K562 (cell line): ENCODE results near the gene NOL8. TPM values are rescaled to one million over a fixed set of nuclear protein-coding genes. Genes with fewer than 3 reads are reported as not detected.

ENCODE experiments used
- CEBPG ChIP-seq, 3 experiments: fragments of 200-800 bp in 1 of 3; sonication (Bioruptor generic) in 1 of 3; sonication (generic) in 1 of 3; formaldehyde crosslinking in 1 of 3; IDR thresholded peaks in 2 of 3; conservative IDR thresholded peaks in 1 of 3; 2 replicates each; pipeline versions ENCODE4 v1.6.1 to v1.8.0; 2016 to 2022; ENCODE audit warnings: missing compliant biosample characterization in 2 of 3, missing genetic modification characterization in 2 of 3, mild to moderate bottlenecking in 1 of 3, missing genetic modification reagents in 1 of 3
- FOXM1 ChIP-seq, 2 experiments: fragments of 450-650 bp in 1 of 2; sonication (generic) in 1 of 2; formaldehyde crosslinking in 1 of 2; IDR thresholded peaks; 2 replicates each; pipeline versions ENCODE4 v1.6.1 to v1.9.0; 2017 to 2022; ENCODE audit warnings: low read depth in 2 of 2, mild to moderate bottlenecking in 2 of 2, missing genetic modification reagents in 1 of 2, moderate library complexity in 1 of 2
- HCFC1 ChIP-seq: IDR thresholded peaks from 2 replicates; pipeline ENCODE4 v1.6.1; 2012; ENCODE audit warnings: low read depth, low read length, improper control_type of control experiment
- HLTF ChIP-seq: fragments of 450-650 bp; IDR thresholded peaks from 2 replicates; pipeline ENCODE4 v1.6.1; 2016
- KDM4B ChIP-seq, 2 experiments: fragments of 450-650 bp in 1 of 2; sonication (generic) in 1 of 2; IDR thresholded peaks; 2 replicates each; pipeline ENCODE4 v1.6.1; 2016 to 2017; ENCODE audit warnings: borderline replicate concordance in 2 of 2, antibody characterized with exemption in 1 of 2, low read depth in 1 of 2, mild to moderate bottlenecking in 1 of 2
- MAFG ChIP-seq: fragments of 450-650 bp; conservative IDR thresholded peaks from 2 replicates; pipeline ENCODE4 v1.6.1; 2016; ENCODE audit warnings: missing genetic modification characterization, missing compliant biosample characterization
- NFE2L1 ChIP-seq: fragments of 450-650 bp; IDR thresholded peaks from 2 replicates; pipeline ENCODE4 v1.6.1; 2016; ENCODE audit warnings: missing genetic modification characterization, low read depth, mild to moderate bottlenecking, missing compliant biosample characterization, moderate library complexity, borderline replicate concordance
- PHF8 ChIP-seq: fragments of 200-600 bp; sonication (generic); IDR thresholded peaks from 2 replicates; pipeline ENCODE4 v1.6.1; 2012; ENCODE audit warnings: mixed run types, mild to moderate bottlenecking, inconsistent platforms, low read length, moderate library complexity, borderline replicate concordance
- POLR2AphosphoS2 ChIP-seq: IDR thresholded peaks from 2 replicates; pipeline ENCODE4 v1.6.1; 2012; ENCODE audit warnings: low read length, improper control_type of control experiment
- RBM22 ChIP-seq: fragments of 200-400 bp; formaldehyde crosslinking; IDR thresholded peaks from 2 replicates; pipeline ENCODE4 v1.6.1; 2018; ENCODE audit warnings: low read length, low read depth; ENCODE audit not compliant: poor library complexity, severe bottlenecking
- YY1 ChIP-seq, 3 experiments: IDR thresholded peaks; 2 replicates each; pipeline ENCODE4 v1.6.1; 2011; ENCODE audit warnings: low read length in 2 of 3, mild to moderate bottlenecking in 2 of 3, moderate library complexity in 2 of 3, borderline replicate concordance in 1 of 3, control low read depth in 1 of 3, low read depth in 1 of 3; ENCODE audit not compliant: insufficient read depth in 3 of 3, insufficient replicate concordance in 2 of 3, control insufficient read depth in 1 of 3, insufficient read length in 1 of 3; ENCODE audit errors: extremely low read depth in 1 of 3
- ZNF143 ChIP-seq: sonication (generic); formaldehyde crosslinking; IDR thresholded peaks from 2 replicates; pipeline ENCODE4 v1.9.0; 2022; ENCODE audit warnings: mild to moderate bottlenecking, missing genetic modification reagents
- ZNF408 ChIP-seq: fragments of 250-450 bp; sonication (Bioruptor Pico); IDR thresholded peaks from 2 replicates; pipeline ENCODE4 v1.4.0; 2020; ENCODE audit warnings: low read depth, mild to moderate bottlenecking, moderate library complexity
- polyA plus RNA-seq, 8 experiments: library from polyadenylated mRNA; depleted of rRNA in 4 of 8; stranded (reverse) in 5 of 8; unstranded in 3 of 8; fragments of >200 nt; fragmentation: Nextera tagmentation in 2 of 8; fragmentation: Illumina TruSeq in 1 of 8; extraction: Ambion mirVana in 2 of 8; extraction: Trizol in 1 of 8; gene quantifications; 2 replicates each; pipeline versions ENCODE4 v1.2.1 to v1.2.3, GENCODE V29; 2011 to 2014; ENCODE audit warnings: inconsistent platforms in 1 of 8, missing spikeins in 1 of 8
- total RNA-seq, 7 experiments: library from RNA; depleted of rRNA in 6 of 7; stranded (reverse); fragments of >200 nt in 6 of 7; fragmentation: Illumina TruSeq in 2 of 7; extraction: Trizol in 2 of 7; gene quantifications; 2 replicates each; pipeline versions ENCODE4 v1.2.1 to v1.2.3, GENCODE V29; 2011 to 2021; ENCODE audit warnings: low replicate concordance in 1 of 7
- TF ChIP-seq, protein P1 (sequence below): sonication (generic); formaldehyde crosslinking; IDR thresholded peaks from 2 replicates; pipeline ENCODE4 v1.4.0; 2020; ENCODE audit warnings: mild to moderate bottlenecking, missing genetic modification reagents
- TF ChIP-seq, protein P2 (sequence below): fragments of 450-650 bp; formaldehyde crosslinking; IDR thresholded peaks from 2 replicates; pipeline ENCODE4 v1.4.0; 2022; ENCODE audit warnings: missing genetic modification characterization
- TF ChIP-seq, protein P3 (sequence below): sonication (generic); formaldehyde crosslinking; IDR thresholded peaks from 2 replicates; pipeline ENCODE4 v1.8.0; 2022; ENCODE audit warnings: missing genetic modification reagents, mild to moderate bottlenecking, moderate library complexity, borderline replicate concordance
- TF ChIP-seq, protein P4 (sequence below): fragments of 250-450 bp; sonication (Bioruptor Pico); IDR thresholded peaks from 2 replicates; pipeline ENCODE4 v1.5.0; 2021
- TF ChIP-seq, protein P5 (sequence below): fragments of 450-650 bp; formaldehyde crosslinking; IDR thresholded peaks from 2 replicates; pipeline ENCODE4 v1.4.0; 2022; ENCODE audit warnings: missing genetic modification characterization

The NOL8 gene
- total and polyA plus RNA-seq, 9 of the 15 experiments (the other 6 are each of a cell fraction or from before 2014, with no cell fraction given) = 51.3 to 91.5 (median 58.7) TPM

DNA sequence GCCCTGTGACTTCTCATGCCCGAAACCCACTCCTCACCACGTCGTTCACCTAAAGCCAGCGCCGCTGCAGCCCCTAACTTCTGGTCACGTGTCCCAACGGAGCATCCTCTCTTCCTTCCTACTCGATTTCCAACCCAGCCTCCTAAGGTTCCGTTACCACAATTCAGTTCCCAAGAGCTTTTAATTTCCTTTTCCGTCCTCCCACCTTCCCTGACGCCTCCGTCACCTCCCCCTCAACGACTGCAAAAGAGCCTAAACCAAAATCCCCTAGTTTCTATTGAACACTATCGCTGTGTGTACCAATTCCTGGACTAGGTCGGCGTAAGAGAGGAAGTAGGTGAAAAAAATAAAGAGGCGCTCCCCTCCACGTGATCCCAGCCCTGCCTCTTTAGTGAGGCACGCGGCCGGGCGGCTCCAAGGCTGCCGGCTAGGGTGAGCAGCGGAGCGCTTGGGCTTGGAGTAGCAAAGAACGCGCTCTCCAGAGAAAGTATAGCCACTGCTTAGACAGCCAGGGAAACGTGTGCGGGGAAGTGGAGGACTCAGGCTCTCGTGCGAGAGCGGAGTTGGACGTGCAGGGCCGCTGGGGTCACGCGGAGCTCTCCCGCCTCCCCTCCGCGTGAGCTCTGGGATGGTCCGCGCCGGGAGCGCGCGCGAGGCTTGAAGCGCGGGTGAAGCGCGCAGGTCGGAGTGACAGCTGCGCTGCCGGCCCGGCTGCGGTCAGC, at the start of gene NOL8, which contains the start of gene CENPP (continued):
- TF ChIP-seq, protein P1, sequence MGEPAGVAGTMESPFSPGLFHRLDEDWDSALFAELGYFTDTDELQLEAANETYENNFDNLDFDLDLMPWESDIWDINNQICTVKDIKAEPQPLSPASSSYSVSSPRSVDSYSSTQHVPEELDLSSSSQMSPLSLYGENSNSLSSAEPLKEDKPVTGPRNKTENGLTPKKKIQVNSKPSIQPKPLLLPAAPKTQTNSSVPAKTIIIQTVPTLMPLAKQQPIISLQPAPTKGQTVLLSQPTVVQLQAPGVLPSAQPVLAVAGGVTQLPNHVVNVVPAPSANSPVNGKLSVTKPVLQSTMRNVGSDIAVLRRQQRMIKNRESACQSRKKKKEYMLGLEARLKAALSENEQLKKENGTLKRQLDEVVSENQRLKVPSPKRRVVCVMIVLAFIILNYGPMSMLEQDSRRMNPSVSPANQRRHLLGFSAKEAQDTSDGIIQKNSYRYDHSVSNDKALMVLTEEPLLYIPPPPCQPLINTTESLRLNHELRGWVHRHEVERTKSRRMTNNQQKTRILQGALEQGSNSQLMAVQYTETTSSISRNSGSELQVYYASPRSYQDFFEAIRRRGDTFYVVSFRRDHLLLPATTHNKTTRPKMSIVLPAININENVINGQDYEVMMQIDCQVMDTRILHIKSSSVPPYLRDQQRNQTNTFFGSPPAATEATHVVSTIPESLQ (CRISPR knock-in tag) = 0 out of 2 replicates have a peak, but pooled peaks have one; percentile 49
- TF ChIP-seq HLTF (peak; percentile 49; the same call in 1 of the 2 replicates), RBM22 (no peak), POLR2AphosphoS2 (no peak), MAFG (tag) (no peak), PHF8 (peak; percentile 72; the same call in 1 of the 2 replicates), FOXM1 (IDR thresholded peaks at IDR 0.05; ENCODE audit: low read depth) (peak; percentile 49; the same call in 1 of the 2 replicates), FOXM1 (CRISPR knock-in tag; IDR thresholded peaks at IDR 0.05; ENCODE audit: low read depth) (no peak), ZNF408 (CRISPR knock-in tag) (no peak), HCFC1 (peak; percentile 83), KDM4B (IDR thresholded peaks at IDR 0.05; ENCODE audit: borderline replicate concordance in 2 of 2, low read depth in 1 of 2) (peak in 1 of 2 experiments; percentile 90; a peak in 2 of 4 replicates), YY1 (IDR thresholded peaks at IDR 0.05; ENCODE audit: borderline replicate concordance in 1 of 3, control insufficient read depth in 1 of 3, extremely low read depth in 1 of 3, insufficient read depth in 3 of 3, insufficient read length in 1 of 3, insufficient replicate concordance in 2 of 3, low read depth in 1 of 3, low read length in 2 of 3) (peak in 1 of 3 experiments; percentile 64), ZNF143 (CRISPR knock-in tag) (no peak), NFE2L1 (no peak), CEBPG (CRISPR knock-in tag; IDR thresholded peaks at IDR 0.05) (no peak), CEBPG (tag; conservative IDR thresholded peaks at IDR 0.05 in 1 of 2, IDR thresholded peaks at IDR 0.05 in 1 of 2) (no peak)
- TF ChIP-seq, protein P2, sequence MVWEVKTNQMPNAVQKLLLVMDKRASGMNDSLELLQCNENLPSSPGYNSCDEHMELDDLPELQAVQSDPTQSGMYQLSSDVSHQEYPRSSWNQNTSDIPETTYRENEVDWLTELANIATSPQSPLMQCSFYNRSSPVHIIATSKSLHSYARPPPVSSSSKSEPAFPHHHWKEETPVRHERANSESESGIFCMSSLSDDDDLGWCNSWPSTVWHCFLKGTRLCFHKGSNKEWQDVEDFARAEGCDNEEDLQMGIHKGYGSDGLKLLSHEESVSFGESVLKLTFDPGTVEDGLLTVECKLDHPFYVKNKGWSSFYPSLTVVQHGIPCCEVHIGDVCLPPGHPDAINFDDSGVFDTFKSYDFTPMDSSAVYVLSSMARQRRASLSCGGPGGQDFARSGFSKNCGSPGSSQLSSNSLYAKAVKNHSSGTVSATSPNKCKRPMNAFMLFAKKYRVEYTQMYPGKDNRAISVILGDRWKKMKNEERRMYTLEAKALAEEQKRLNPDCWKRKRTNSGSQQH (CRISPR knock-in tag) = 0 out of 2 replicates have a peak, but pooled peaks have one; percentile 61
- TF ChIP-seq, protein P3, sequence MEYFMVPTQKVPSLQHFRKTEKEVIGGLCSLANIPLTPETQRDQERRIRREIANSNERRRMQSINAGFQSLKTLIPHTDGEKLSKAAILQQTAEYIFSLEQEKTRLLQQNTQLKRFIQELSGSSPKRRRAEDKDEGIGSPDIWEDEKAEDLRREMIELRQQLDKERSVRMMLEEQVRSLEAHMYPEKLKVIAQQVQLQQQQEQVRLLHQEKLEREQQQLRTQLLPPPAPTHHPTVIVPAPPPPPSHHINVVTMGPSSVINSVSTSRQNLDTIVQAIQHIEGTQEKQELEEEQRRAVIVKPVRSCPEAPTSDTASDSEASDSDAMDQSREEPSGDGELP = peak; percentile 89
- TF ChIP-seq, protein P4, sequence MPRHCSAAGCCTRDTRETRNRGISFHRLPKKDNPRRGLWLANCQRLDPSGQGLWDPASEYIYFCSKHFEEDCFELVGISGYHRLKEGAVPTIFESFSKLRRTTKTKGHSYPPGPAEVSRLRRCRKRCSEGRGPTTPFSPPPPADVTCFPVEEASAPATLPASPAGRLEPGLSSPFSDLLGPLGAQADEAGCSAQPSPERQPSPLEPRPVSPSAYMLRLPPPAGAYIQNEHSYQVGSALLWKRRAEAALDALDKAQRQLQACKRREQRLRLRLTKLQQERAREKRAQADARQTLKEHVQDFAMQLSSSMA (CRISPR knock-in tag) = peak; percentile 23; the same call in 1 of the 2 replicates
- TF ChIP-seq, protein P5, sequence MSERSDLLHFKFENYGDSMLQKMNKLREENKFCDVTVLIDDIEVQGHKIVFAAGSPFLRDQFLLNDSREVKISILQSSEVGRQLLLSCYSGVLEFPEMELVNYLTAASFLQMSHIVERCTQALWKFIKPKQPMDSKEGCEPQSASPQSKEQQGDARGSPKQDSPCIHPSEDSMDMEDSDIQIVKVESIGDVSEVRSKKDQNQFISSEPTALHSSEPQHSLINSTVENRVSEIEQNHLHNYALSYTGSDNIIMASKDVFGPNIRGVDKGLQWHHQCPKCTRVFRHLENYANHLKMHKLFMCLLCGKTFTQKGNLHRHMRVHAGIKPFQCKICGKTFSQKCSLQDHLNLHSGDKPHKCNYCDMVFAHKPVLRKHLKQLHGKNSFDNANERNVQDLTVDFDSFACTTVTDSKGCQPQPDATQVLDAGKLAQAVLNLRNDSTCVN (CRISPR knock-in tag) = peak; percentile 95
